Measurements from ENCODE around the gene SERPINA3. TPM values are rescaled to one million over a fixed set of nuclear protein-coding genes. Genes with fewer than 3 reads are reported as not detected.
A peak's percentile ranks its signal among the peaks of the same experiment; 100 is the strongest.

Gene SERPINA3
- total and polyA plus RNA-seq, 8 donors, result 1,011 to 4,136 (median 2,518) TPM

- FAIRE-seq (no peak), DNase-seq (no peak), ATAC-seq (no peak)
- H3K4me1 ChIP-seq, result no peaks in the 10 kb centered on the region
- H3K27ac ChIP-seq, result no peak overlapping the region
- no peak for TF ChIP-seq CTCF (IDR thresholded peaks at IDR 0.05)
- 82 to 85% methylated on average over 11 of the region's 11 CpGs for WGBS, 2 donors
- no peaks in the 10 kb centered on the region for H3K27me3 ChIP-seq
- no peak overlapping the region for H3K4me3 ChIP-seq
- intact Hi-C loops (cut with DNase I), result no loop called here
- H3K36me3 ChIP-seq, result no peaks in the 10 kb centered on the region
- no peaks in the 10 kb centered on the region for H3K9me3 ChIP-seq
These were observed 51.9 kb downstream of the SERPINA3 start for GRCh38 chr14:94663965-94664704.

- 58 to 60% methylated on average over 4 of the region's 4 CpGs for WGBS, 2 donors
- intact Hi-C loops (cut with DNase I), result no loop called here
- TF ChIP-seq CTCF (IDR thresholded peaks at IDR 0.05), result no peak
- no peak overlapping the region for H3K4me3 ChIP-seq
- H3K27ac ChIP-seq, result no peak overlapping the region
- FAIRE-seq (no peak), DNase-seq (no peak), ATAC-seq (no peak)
- H3K9me3 ChIP-seq, result no peaks in the 10 kb centered on the region
- H3K36me3 ChIP-seq, result no peaks in the 10 kb centered on the region
- no peaks in the 10 kb centered on the region for H3K4me1 ChIP-seq
- H3K27me3 ChIP-seq, result no peaks in the 10 kb centered on the region
These were observed 52.9 kb downstream of the SERPINA3 start for GRCh38 chr14:94665121-94665520.

- intact Hi-C loops (cut with DNase I), result no loop called here
- DNase-seq (no peak), FAIRE-seq (peak; percentile 98), ATAC-seq (no peak)
- 66 to 76% methylated on average over 2 of the region's 2 CpGs for WGBS, 2 donors
- TF ChIP-seq CTCF (IDR thresholded peaks at IDR 0.05), result no peak
- H3K4me3 ChIP-seq, result no peak overlapping the region
- H3K4me1 ChIP-seq, result no peaks in the 10 kb centered on the region
- H3K27me3 ChIP-seq, result no peaks in the 10 kb centered on the region
- no peaks in the 10 kb centered on the region for H3K9me3 ChIP-seq
- H3K36me3 ChIP-seq, result no peaks in the 10 kb centered on the region
- no peak overlapping the region for H3K27ac ChIP-seq
These were observed 53.4 kb downstream of the SERPINA3 start for GRCh38 chr14:94665544-94665943.

- Histone ChIP-seq H3K27me3 (no peaks in the 10 kb centered on the region), H3K9me3 (no peaks in the 10 kb centered on the region), H3K4me1 (no peaks in the 10 kb centered on the region), H3K4me3 (no peak overlapping the region), H3K36me3 (no peaks in the 10 kb centered on the region), H3K27ac (no peak overlapping the region)
- ATAC-seq (no peak), FAIRE-seq (no peak), DNase-seq (no peak)
- 75 to 80% methylated on average over 11 of the region's 11 CpGs for WGBS, 2 donors
- TF ChIP-seq CTCF (IDR thresholded peaks at IDR 0.05), result no peak
- intact Hi-C loops (cut with DNase I), result no loop called here
These were observed 58.6 kb downstream of the SERPINA3 start for GRCh38 chr14:94670692-94671285.

GRCh38 chr14:94671870-94672444 is 59.8 kb downstream of the SERPINA3 start:
- 74 to 88% methylated on average over 7 of the region's 7 CpGs for WGBS, 2 donors
- no peak for DNase-seq
- ATAC-seq, result no peak
- no peaks in the 10 kb centered on the region for H3K9me3 ChIP-seq
- no peak overlapping the region for H3K4me3 ChIP-seq
- intact Hi-C loops (cut with DNase I), result no loop called here
- no peaks in the 10 kb centered on the region for H3K4me1 ChIP-seq
- TF ChIP-seq CTCF (IDR thresholded peaks at IDR 0.05), result no peak
- FAIRE-seq, result no peak
- H3K36me3 ChIP-seq, result no peaks in the 10 kb centered on the region
- no peaks in the 10 kb centered on the region for H3K27me3 ChIP-seq
- no peak overlapping the region for H3K27ac ChIP-seq

All from pancreas (tissue), 10 donors.